Activated naive CD4-positive, alpha-beta T cell treated with anti-CD3 and anti-CD28 coated beads, Interleukin-2, amount 50 U/mL, for 72 hours (primary cell): Measurements from ENCODE around the gene LRRK1. TPM values are rescaled to one million over a fixed set of nuclear protein-coding genes. Genes with fewer than 3 reads are reported as not detected.

Experiments
- ATAC-seq, 2 donors: fragments of 150-1000 bp; cut with Tn5 transposase; 2 replicates each; pipeline ENCODE4 v1.10.0; 2021; ENCODE audit warnings: mild to moderate bottlenecking in 2 of 2, moderate library complexity in 2 of 2
- DNase-seq, 2 donors: peaks; one replicate each; pipeline ENCODE4 v3.0.0; 2021 to 2022; ENCODE audit warnings: low spot score in 2 of 2
- H3K27ac Mint-ChIP-seq, 2 donors: one replicate each; pipeline ENCODE4 v1.8.0; 2022; ENCODE audit warnings: mild to moderate bottlenecking in 2 of 2, mixed read lengths in 2 of 2
- H3K36me3 Mint-ChIP-seq, 2 donors: one replicate each; pipeline ENCODE4 v1.8.0; 2022; ENCODE audit warnings: mixed read lengths in 2 of 2
- H3K9me3 Mint-ChIP-seq, 2 donors: one replicate each; pipeline ENCODE4 v1.8.0; 2022; ENCODE audit warnings: mixed read lengths in 2 of 2
- total RNA-seq, 2 donors: library from RNA; stranded (reverse); gene quantifications; one replicate each; pipeline ENCODE4 v1.2.3, GENCODE V29; 2022

The LRRK1 gene
- total RNA-seq, 2 donors from 2014 or later = 0.09 to 1.4 TPM

DNA sequence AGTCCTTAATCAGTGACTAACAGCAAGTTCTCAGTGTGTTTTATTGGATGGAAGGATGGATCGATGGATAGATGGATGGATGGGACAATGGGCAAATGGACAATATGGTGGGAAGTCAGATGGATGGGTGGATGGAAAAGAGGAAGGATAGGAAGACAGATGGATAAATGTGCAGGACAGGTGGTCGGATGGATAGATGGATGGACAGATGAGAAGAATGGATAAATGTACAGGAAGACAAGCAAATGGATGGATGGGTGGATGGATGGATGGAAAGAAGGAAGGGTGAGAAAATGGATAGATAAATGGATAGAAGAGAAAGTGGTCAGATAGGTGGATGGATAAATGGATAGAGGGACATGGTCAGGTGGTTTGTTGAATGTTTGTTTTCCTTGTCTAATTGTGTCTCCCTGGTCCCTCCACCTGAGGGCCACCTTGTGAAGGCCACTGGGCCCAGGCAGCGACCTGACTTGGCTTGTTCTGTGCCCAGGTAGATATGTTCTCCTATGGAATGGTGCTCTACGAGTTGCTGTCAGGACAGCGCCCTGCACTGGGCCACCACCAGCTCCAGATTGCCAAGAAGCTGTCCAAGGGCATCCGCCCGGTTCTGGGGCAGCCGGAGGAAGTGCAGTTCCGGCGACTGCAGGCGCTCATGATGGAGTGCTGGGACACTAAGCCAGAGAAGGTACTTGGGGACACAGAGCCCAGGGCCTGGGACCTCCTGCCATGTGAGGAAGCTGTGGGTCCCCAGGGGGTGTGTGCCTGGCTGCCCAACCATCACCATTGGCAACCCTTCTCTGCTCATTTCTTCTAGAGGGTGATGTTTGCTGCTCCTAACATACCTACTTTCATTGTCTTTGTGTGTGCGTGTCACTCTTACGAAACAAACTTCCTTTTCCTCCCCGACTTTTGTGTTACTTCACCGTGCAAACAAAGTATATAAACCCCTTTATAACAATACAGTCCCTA, 137.5 kb downstream of the LRRK1 start:
- no peaks in the 10 kb centered on the region for H3K9me3 Mint-ChIP-seq
- no peaks in the 10 kb centered on the region for H3K36me3 Mint-ChIP-seq
- ATAC-seq (no peak), DNase-seq (no peak)
- no peak overlapping the region for H3K27ac Mint-ChIP-seq

GRCh38 chr15:101057841-101058407, 138.8 kb downstream of the LRRK1 start:
- Mint-ChIP-seq H3K27ac (no peak overlapping the region), H3K36me3 (no peaks in the 10 kb centered on the region), H3K9me3 (no peaks in the 10 kb centered on the region)
- no peak for ATAC-seq
- DNase-seq = no peak

DNA sequence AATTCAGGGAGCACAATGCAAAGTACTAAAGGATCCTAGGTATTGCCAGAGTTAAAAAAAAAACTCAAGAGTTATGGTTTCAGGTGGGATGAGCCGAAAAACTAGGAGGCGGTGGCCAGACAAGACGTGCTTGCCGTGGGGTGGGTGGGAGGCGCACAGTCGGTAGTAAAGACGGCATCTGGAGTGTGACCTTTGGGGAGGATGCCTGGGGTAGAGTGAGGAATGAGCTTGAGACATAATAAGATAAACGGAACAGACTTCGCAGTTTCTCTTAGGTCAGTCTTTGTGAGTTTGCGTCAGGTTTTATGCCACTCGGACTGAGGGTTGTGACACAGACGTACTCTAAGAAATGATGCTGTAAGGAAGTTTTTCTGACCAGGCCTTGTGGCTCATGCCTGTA, 139.6 kb downstream of the LRRK1 start:
- no peak overlapping the region for H3K27ac Mint-ChIP-seq
- DNase-seq = no peak

GRCh38 chr15:101059381-101060341, 140.5 kb downstream of the LRRK1 start:
- Mint-ChIP-seq H3K9me3 (no peaks in the 10 kb centered on the region), H3K36me3 (no peaks in the 10 kb centered on the region), H3K27ac (no peak overlapping the region)
- DNase-seq (no peak), ATAC-seq (peak in 1 of 2 donors; percentile 70)

More for the DNA sequence above, 139.6 kb downstream of the LRRK1 start:
- Mint-ChIP-seq H3K9me3 (no peaks in the 10 kb centered on the region), H3K36me3 (no peaks in the 10 kb centered on the region)
- no peak for ATAC-seq

DNA sequence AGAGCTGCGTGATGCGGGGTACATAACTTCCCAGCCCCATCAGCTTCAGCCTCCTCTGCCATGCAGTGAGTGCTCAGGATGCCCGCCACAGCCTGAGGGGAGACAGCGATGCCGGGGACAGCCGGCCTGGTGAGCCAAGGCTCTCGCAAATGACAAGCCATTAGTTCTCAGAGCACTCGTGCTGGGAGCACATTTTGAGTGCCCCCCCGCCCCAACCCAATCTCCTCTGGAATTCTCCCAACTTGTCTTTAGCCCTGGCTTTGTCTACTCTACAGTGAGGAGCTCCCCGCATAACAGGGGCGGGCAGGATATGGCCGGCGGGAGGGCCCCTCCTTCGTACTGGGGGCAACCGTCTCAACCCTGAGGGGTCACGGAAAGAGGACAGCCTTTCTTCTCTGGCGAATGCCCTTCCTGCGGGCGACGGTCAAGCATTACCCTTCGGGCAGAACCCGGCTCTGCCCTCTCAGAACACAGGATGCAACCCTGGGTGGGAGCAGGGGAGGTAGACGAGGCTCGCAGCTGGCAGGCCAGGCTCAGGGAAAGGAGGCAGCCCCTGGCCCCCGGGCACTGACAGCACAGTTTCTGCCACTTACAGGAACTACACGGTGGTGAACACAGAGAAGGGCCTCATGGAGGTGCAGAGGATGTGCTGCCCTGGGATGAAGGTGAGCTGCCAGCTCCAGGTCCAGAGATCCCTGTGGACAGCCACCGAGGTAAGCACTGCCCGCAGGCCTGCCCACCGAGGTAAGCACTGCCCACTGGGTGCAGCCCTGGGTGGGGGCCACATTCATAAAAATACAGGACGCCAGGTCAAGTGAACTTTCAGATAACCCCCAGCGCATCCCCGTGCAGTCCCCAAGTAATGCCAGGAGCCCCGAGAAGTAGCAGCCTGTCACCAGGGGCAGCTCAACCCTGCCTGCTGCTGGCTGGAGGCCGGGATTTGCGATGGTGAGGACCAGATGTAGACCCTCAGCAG, 141.7 kb downstream of the LRRK1 start:
- no peak overlapping the region for H3K27ac Mint-ChIP-seq
- no peaks in the 10 kb centered on the region for H3K9me3 Mint-ChIP-seq
- ATAC-seq (no peak), DNase-seq (no peak)
- no peaks in the 10 kb centered on the region for H3K36me3 Mint-ChIP-seq

DNA sequence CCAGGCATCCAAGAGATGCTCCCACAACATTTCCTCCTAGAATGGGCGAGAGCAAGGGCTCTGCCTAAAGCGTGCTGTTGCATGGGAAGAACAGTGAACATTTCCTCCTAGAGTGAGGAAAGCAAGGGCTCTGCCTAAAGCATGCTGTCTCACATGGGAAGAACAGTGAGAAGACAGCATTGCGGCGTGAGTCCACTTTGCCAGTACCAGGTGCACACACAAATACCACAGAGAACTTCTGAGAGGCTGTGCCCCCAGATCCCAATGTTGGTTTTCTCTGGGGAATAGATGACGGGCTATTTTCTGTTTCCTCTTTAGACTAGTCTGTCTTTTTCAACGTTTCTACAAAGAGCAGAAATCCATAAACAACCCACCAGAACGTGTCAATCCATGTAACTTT, 142.9 kb downstream of the LRRK1 start:
- no peaks in the 10 kb centered on the region for H3K9me3 Mint-ChIP-seq
- no peak for ATAC-seq
- no peaks in the 10 kb centered on the region for H3K36me3 Mint-ChIP-seq
- H3K27ac Mint-ChIP-seq = no peak overlapping the region
- DNase-seq = no peak

GRCh38 chr15:101062471-101063171, 143.5 kb downstream of the LRRK1 start:
- H3K27ac Mint-ChIP-seq = no peak overlapping the region
- no peaks in the 10 kb centered on the region for H3K36me3 Mint-ChIP-seq
- ATAC-seq (no peak), DNase-seq (no peak)
- H3K9me3 Mint-ChIP-seq = no peaks in the 10 kb centered on the region

DNA sequence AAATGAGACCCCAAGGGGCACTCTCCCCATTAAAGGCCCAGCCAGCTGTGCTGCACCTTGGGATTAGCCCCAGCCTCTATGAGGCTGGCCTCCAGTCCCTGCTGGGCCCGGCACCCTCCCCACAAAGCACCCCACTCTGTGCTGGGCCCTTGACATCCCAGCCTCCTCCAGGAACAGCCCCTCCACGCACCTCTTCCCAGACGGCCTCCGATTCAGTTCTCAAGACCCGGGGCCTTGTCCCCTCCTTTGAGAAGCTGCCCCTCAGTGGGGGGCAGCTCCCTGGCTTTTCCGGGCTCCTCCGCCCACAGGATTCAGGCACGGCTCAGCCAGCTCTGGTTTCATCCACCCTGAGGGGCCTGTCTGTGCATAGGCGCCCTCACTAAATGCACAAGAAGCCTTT, 144.1 kb downstream of the LRRK1 start:
- DNase-seq = no peak
- H3K36me3 Mint-ChIP-seq = no peaks in the 10 kb centered on the region
- H3K9me3 Mint-ChIP-seq = no peaks in the 10 kb centered on the region
- H3K27ac Mint-ChIP-seq = no peak overlapping the region
- no peak for ATAC-seq

DNA sequence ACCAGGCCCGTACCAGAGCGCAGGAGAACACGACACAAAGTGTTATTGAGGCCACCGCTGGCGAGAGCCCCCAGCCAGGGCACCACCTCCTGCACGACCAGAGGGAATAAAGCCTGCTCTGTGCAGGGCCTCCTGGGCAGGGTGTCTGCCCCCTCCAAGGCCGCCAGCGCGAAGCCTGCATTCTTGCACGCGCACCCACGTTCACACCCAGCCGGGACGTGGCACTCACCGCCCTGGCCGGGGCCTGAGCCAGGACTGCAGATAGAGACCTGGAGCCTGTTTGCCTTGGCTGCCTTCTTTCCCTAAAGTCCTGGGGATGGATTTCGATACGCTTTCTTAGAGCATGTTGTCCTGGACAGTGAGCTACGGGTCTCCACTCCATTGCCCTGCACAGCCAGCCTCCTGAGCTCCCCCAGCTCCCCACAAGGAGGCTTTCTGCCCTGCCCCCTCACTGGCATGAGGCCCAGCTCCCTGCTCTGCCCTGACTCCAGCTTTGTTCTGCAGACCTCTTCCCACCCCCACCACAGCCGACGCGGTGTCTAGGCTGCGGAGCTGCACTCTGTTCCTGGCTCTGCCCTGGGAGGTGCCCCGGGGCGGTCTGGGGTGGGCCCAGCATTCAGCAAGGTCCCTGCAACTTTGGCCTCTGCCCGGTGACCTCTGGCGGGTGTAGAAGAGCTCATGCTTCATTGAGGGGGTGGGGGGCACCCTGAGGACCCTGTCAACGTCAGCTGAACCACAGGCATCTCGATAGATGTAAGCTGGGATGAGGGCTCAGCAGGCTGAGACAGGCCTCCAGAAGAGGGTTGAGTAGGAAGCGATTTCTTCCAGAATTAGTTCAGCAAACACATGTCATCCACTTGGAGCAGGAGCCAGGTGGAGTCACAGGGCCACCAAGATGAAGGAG, 145.0 kb downstream of the LRRK1 start:
- ATAC-seq = no peak
- no peak for DNase-seq
- no peaks in the 10 kb centered on the region for H3K9me3 Mint-ChIP-seq

DNA sequence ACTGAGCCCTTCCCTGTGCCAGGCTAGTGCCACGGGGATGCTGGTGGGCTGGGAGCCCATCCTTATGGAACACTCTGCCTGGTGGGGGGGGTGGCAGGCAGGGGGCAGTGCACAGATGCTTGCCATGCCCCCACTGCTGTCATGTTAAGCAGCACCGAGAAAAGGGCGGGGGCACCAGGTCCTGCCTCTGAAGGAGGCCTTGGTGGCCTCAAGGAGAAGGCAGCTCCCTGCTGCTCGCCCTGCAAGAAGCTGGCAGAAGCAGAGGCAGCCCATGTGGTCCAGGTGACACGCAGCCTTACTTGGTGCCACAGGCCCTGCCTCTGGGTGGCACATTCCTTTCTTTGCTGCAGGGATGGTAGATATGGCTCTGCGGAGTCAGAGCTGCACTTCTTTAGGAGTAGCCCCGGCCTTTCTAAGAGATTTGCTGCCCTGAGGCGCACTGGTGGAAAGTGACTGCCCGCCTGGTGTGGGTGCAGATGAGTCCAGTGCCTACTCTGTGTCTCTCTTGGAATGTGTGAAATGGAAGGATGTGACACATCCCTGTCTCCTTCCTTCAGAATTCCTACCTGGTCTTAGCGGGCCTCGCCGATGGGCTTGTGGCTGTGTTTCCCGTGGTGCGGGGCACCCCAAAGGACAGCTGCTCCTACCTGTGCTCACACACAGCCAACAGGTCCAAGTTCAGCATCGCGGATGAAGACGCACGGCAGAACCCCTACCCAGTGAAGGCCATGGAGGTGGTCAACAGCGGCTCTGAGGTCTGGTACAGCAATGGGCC, 145.8 kb downstream of the LRRK1 start:
- Mint-ChIP-seq H3K36me3 (no peaks in the 10 kb centered on the region), H3K9me3 (no peaks in the 10 kb centered on the region), H3K27ac (peak overlapping the region in 1 of 2 donors; percentile 64)
- DNase-seq (no peak), ATAC-seq (no peak)

More for the DNA sequence above, 145.0 kb downstream of the LRRK1 start:
- peak overlapping the region; percentile 57 to 64 for H3K27ac Mint-ChIP-seq
- H3K36me3 Mint-ChIP-seq = no peaks in the 10 kb centered on the region

DNA sequence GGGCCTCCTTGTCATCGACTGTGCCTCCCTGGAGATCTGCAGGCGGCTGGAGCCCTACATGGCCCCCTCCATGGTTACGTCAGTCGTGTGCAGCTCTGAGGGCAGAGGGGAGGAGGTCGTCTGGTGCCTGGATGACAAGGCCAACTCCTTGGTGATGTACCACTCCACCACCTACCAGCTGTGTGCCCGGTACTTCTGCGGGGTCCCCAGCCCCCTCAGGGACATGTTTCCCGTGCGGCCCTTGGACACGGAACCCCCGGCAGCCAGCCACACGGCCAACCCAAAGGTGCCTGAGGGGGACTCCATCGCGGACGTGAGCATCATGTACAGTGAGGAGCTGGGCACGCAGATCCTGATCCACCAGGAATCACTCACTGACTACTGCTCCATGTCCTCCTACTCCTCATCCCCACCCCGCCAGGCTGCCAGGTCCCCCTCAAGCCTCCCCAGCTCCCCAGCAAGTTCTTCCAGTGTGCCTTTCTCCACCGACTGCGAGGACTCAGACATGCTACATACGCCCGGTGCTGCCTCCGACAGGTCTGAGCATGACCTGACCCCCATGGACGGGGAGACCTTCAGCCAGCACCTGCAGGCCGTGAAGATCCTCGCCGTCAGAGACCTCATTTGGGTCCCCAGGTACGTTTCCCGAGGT, 146.5 kb downstream of the LRRK1 start:
- no peak overlapping the region for H3K27ac Mint-ChIP-seq
- no peak for ATAC-seq
- DNase-seq = no peak
- H3K36me3 Mint-ChIP-seq = no peaks in the 10 kb centered on the region
- H3K9me3 Mint-ChIP-seq = no peaks in the 10 kb centered on the region

GRCh38 chr15:101066501-101067408, 147.6 kb downstream of the LRRK1 start:
- DNase-seq (no peak), ATAC-seq (no peak)
- H3K27ac Mint-ChIP-seq = no peak overlapping the region
- no peaks in the 10 kb centered on the region for H3K9me3 Mint-ChIP-seq
- H3K36me3 Mint-ChIP-seq = no peaks in the 10 kb centered on the region
